Peyer's patch (tissue), 4 donors: ENCODE data around the gene ATG2B. TPM values are rescaled to one million over a fixed set of nuclear protein-coding genes. Genes with fewer than 3 reads are reported as not detected.
A peak's percentile ranks its signal among the peaks of the same experiment; 100 is the strongest.

Source experiments
- DNase-seq, 3 donors: peaks; one replicate each; pipeline ENCODE4 v3.0.0-alpha.2; 2017 to 2019
- H3K27ac ChIP-seq, 4 donors: fragments of 200-600 bp; sonication (generic); one replicate each; pipeline ENCODE4 v1.5.1; 2016 to 2019
- H3K27me3 ChIP-seq, 2 donors: fragments of 200-600 bp; sonication (generic); one replicate each; pipeline ENCODE4 v1.5.1; 2019
- H3K36me3 ChIP-seq, 3 donors: fragments of 200-600 bp; sonication (generic); one replicate each; pipeline ENCODE4 v1.5.1; 2016 to 2019
- H3K4me1 ChIP-seq, 4 donors: fragments of 200-600 bp; sonication (generic); one replicate each; pipeline ENCODE4 v1.5.1; 2016 to 2019
- H3K4me3 ChIP-seq, 4 donors: fragments of 200-600 bp; sonication (generic); 1 replicate in 3 of 4; 2 replicates in 1 of 4; pipeline ENCODE4 v1.5.1; 2016 to 2019; ENCODE audit warnings: mild to moderate bottlenecking in 1 of 4
- H3K9me3 ChIP-seq, 4 donors: fragments of 200-600 bp; sonication (generic); one replicate each; pipeline ENCODE4 v1.5.1; 2016 to 2019; ENCODE audit warnings: mild to moderate bottlenecking in 1 of 4
- CTCF ChIP-seq, 6 experiments: fragments of 450-650 bp in 4 of 6; fragments of 200-600 bp in 2 of 6; sonication (generic) in 1 of 6; IDR thresholded peaks; one replicate each; pipeline ENCODE4 v1.5.1; 2017 to 2019; ENCODE audit warnings: antibody characterized with exemption in 6 of 6, mild to moderate bottlenecking in 3 of 6, moderate library complexity in 1 of 6
- POLR2A ChIP-seq, 2 donors: fragments of 450-650 bp; IDR thresholded peaks; one replicate each; pipeline ENCODE4 v1.5.1; 2017; ENCODE audit warnings: antibody characterized with exemption in 2 of 2, mild to moderate bottlenecking in 2 of 2, moderate library complexity in 2 of 2
- total RNA-seq, 4 donors: library from RNA; depleted of rRNA; stranded (reverse); fragments of >200 nt; gene quantifications; one replicate each; pipeline ENCODE4 v1.1.0, GENCODE V29; 2016

ATG2B gene
- total RNA-seq, 4 donors from 2014 or later: 39.8 to 85.8 (median 47.4) TPM

- no peak for TF ChIP-seq CTCF (IDR thresholded peaks at IDR 0.05)
- TF ChIP-seq POLR2A (IDR thresholded peaks at IDR 0.05): no peak
- H3K4me1 ChIP-seq: no peaks in the 10 kb centered on the region
- peaks cover 0 to 55% (median 0%) of the 10 kb centered on the region in 3 donors for H3K36me3 ChIP-seq
- H3K27ac ChIP-seq: no peak overlapping the region
- DNase-seq: no peak
- H3K4me3 ChIP-seq: no peak overlapping the region
- no peaks in the 10 kb centered on the region for H3K27me3 ChIP-seq
- H3K9me3 ChIP-seq: no peaks in the 10 kb centered on the region
Measured at GRCh38 chr14:96284430-96284829, 78.7 kb downstream of the ATG2B start.

DNA sequence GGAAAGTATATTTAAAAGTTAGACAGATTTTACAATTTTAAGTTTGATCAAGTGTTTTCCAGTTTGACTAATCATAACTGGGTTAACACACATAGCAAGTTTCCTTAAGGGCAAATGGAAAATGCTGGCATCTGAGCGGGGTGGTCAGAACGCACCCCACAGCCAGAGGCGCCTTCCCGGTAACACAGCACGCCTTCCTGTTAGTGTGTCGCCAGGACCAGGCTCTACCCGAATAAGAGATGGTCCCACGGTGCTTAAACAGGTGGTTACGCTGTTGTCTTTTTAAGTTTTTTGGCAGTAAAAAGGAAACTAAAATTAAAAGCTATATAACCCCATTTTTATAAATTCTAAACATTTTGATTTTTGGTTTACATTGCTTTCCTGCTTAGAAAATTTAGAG lies 79.1 kb downstream of the ATG2B start:
- Histone ChIP-seq H3K36me3 (peaks cover 0 to 51% (median 0%) of the 10 kb centered on the region in 3 donors), H3K27ac (no peak overlapping the region), H3K9me3 (no peaks in the 10 kb centered on the region), H3K4me1 (no peaks in the 10 kb centered on the region), H3K27me3 (no peaks in the 10 kb centered on the region), H3K4me3 (no peak overlapping the region)
- DNase-seq: no peak
- no peak for TF ChIP-seq CTCF (IDR thresholded peaks at IDR 0.05)
- TF ChIP-seq POLR2A (IDR thresholded peaks at IDR 0.05): no peak

GRCh38 chr14:96281486-96281885 lies 81.7 kb downstream of the ATG2B start:
- no peak overlapping the region for H3K4me3 ChIP-seq
- TF ChIP-seq POLR2A (IDR thresholded peaks at IDR 0.05) (no peak), CTCF (IDR thresholded peaks at IDR 0.05) (peak in 2 of 6 experiments; percentile 6)
- no peak overlapping the region for H3K27ac ChIP-seq
- no peaks in the 10 kb centered on the region for H3K27me3 ChIP-seq
- H3K9me3 ChIP-seq: peaks cover 0 to 11% (median 3%) of the 10 kb centered on the region in 4 donors
- peaks cover 0 to 29% (median 0%) of the 10 kb centered on the region in 3 donors for H3K36me3 ChIP-seq
- DNase-seq: no peak
- H3K4me1 ChIP-seq: no peaks in the 10 kb centered on the region

DNA sequence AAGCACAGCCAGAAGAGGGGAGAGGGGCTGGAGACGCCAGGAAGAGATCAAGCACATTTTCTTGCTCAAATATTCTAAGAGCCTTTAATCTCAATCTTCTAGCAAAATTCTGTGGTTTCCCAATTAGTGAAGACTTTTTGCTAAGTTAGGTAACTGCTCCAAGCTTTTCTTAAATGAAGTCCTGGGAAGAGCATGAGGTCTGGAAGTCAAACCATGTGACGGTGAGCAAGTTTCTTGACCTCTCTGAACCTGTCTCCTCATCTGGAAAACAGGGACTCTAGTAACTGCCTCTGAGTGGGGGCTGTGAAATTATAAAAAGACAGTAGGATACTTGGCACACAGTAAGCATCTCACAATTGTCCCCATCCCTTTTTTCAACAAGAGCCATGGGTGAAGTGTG lies 83.0 kb downstream of the ATG2B start:
- DNase-seq: no peak

DNA sequence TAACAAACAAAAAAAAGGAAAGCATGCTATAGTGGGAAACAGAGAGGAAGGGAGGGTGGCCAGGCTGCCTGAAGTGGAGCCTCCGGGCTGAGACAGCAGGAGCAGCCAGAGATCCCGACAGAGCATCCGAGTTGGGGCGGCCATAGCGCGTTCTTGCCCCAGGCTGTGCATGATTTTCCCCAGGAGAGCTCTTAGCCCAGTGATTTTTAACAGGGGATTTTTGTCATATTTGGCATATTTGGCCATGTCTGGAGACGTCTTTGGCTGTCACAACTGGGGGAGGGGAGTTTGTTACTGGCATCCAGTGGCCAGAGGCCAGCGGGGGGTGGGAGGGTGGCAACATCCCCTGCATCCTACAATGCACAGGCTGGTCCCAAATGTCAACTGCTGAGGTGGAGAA lies 83.6 kb downstream of the ATG2B start:
- no peak overlapping the region for H3K4me3 ChIP-seq
- no peak overlapping the region for H3K27ac ChIP-seq
- peaks cover 0 to 16% (median 0%) of the 10 kb centered on the region in 4 donors for H3K4me1 ChIP-seq
- no peaks in the 10 kb centered on the region for H3K27me3 ChIP-seq
- H3K36me3 ChIP-seq: peaks cover 0 to 17% (median 0%) of the 10 kb centered on the region in 3 donors
- peaks cover 0 to 11% (median 3%) of the 10 kb centered on the region in 4 donors for H3K9me3 ChIP-seq
- no peak for DNase-seq
- no peak for TF ChIP-seq POLR2A (IDR thresholded peaks at IDR 0.05)
- TF ChIP-seq CTCF (IDR thresholded peaks at IDR 0.05): no peak

More for the DNA sequence above, 83.0 kb downstream of the ATG2B start:
- H3K27me3 ChIP-seq: no peaks in the 10 kb centered on the region
- H3K9me3 ChIP-seq: peaks cover 0 to 11% (median 3%) of the 10 kb centered on the region in 4 donors
- H3K4me1 ChIP-seq: peaks cover 0 to 11% (median 0%) of the 10 kb centered on the region in 4 donors
- H3K4me3 ChIP-seq: no peak overlapping the region
- TF ChIP-seq CTCF (IDR thresholded peaks at IDR 0.05) (no peak), POLR2A (IDR thresholded peaks at IDR 0.05) (no peak)
- no peak overlapping the region for H3K27ac ChIP-seq
- H3K36me3 ChIP-seq: peaks cover 0 to 18% (median 0%) of the 10 kb centered on the region in 3 donors

DNA sequence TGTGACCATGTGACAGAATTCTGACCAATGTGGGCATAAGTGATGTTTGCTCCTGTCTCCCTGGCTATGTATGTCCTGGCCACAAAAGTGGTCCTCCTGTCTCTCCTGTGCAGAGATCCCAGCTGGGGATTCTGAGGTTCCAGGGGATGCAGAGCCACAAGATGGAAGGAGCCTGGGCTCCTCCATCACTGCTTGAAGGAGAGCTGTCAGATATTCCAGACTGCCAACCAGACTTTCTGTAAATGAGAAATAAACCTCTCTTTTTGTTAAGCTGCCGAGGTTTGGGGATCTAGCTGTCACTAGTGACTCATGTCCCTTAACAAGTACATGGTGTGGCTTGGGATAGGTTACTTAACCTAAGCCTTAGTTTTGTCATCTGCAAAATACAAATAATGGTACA lies 85.3 kb downstream of the ATG2B start:
- H3K27me3 ChIP-seq: no peaks in the 10 kb centered on the region
- H3K36me3 ChIP-seq: peaks cover 0 to 6% (median 0%) of the 10 kb centered on the region in 3 donors
- H3K27ac ChIP-seq: no peak overlapping the region
- peaks cover 0 to 11% (median 3%) of the 10 kb centered on the region in 4 donors for H3K9me3 ChIP-seq
- DNase-seq: no peak
- TF ChIP-seq POLR2A (IDR thresholded peaks at IDR 0.05): no peak
- H3K4me3 ChIP-seq: no peak overlapping the region
- H3K4me1 ChIP-seq: peaks cover 0 to 16% (median 0%) of the 10 kb centered on the region in 4 donors
